ENCODE measurements around the gene NHLRC4. TPM values are rescaled to one million over a fixed set of nuclear protein-coding genes. Genes with fewer than 3 reads are reported as not detected.

NHLRC4 gene
- total and polyA plus RNA-seq, 2 of the 4 experiments (the other 2 are of a cell fraction), result 0.72 to 0.84 TPM

DNA sequence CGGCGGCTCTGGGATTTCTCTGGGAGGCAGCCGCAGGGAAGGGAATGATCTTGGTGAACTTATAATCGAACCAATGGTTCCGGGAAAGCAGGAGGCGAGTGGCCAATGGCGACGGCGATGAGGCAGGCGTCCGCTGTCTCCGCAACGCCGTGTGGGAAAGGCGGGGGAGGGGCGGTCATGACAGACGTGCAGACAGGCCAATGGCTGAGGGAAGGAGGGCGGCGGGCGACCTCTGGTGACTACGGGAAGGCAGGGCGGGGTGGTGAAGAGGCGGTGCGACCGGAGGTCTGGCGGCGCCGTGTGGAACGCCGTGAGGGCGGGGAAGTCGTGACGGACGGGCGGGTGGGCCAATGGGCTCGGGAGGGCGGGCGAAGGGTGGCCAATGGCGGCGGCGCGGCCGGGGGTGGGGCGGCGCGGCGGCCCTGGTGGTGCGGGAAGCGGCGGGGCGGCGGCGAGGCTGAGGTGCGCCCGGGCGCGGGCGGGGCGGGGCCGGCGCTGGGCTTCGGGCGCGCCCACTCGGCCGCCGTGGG is 22.9 kb downstream of the NHLRC4 start, which contains the start of gene RAB40C (continued):
- TF ChIP-seq CEBPB (IDR thresholded peaks at IDR 0.05; ENCODE audit: low read depth, low read length), result no peak
- no peak for TF ChIP-seq NFE2L2 (IDR thresholded peaks at IDR 0.05; ENCODE audit: low read depth, low read length)

DNA sequence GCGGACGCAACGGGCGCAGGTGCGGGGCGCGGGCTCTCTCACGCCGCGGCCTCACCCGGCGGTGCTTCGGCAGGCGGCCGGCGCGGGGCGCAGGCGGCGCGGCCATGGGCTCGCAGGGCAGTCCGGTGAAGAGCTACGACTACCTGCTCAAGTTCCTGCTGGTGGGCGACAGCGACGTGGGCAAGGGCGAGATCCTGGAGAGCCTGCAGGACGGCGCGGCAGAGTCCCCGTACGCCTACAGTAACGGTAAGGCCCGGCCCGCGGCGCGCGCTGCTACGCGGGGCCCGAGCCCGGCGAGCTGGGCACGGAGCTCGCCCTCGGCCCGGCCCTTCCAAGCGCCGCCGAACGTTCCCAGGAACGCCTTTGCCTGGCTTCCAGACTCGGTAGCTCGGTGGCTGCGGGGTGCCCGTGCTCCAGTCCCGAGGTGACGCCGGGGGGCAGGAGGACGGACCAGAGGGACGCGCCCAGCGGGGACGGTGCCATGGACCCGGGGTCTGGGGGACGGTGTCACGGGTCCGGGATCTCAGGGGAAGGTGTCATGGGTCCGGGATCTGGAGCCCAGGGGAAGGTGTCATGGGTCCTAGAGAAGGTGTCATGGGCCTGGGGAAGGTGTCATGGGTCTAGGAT is 23.5 kb downstream of the NHLRC4 start:
- H3K9ac ChIP-seq (ENCODE audit: low read depth, low read length), result peak overlapping the region; percentile 74
- H3K23ac ChIP-seq (ENCODE audit: low read depth, low read length), result peak overlapping the region; percentile 92
- no peak overlapping the region for H2BK20ac ChIP-seq (ENCODE audit: low read depth, low read length)
- peak overlapping the region; percentile 76 for H3K14ac ChIP-seq (replicated peaks; ENCODE audit: low read depth, low read length)
- H3K4me3 ChIP-seq (ENCODE audit: insufficient read depth, low read depth, low read length), result peak overlapping the region; percentile 98
- peak overlapping the region; percentile 67 for H2AK5ac ChIP-seq (ENCODE audit: low read depth, low read length)
- DNase-seq (peak; percentile 47), ATAC-seq (ENCODE audit: low read depth) (peak; percentile 10)
- H3K4me2 ChIP-seq (ENCODE audit: low read depth, low read length), result peak overlapping the region; percentile 95
- H3K27ac ChIP-seq (ENCODE audit: insufficient read depth, low read length), result peak overlapping the region; percentile 38
- peaks cover 52% of the 10 kb centered on the region for H4K20me1 ChIP-seq (ENCODE audit: insufficient read depth, low read length)
- peak overlapping the region; percentile 28 to 69; a peak in 2 of 4 replicates for H4K8ac ChIP-seq (ENCODE audit: low read depth in 2 of 2, low read length in 2 of 2)
- ChIA-PET CTCF (interaction anchor here (0.8 kb wide), 1 partner anchor 11 kb away, joined by 3 read pairs; no protein-coding TSS in a partner anchor), POLR2A (ENCODE audit: unreplicated experiment) (no interaction called here)
- H3K79me1 ChIP-seq (ENCODE audit: low read depth in 1 of 2, low read length in 2 of 2), result peaks cover 25 to 77% of the 10 kb centered on the region in 2 experiments; a peak in 3 of 4 replicates
- H2BK15ac ChIP-seq (ENCODE audit: low read depth, low read length), result no peak overlapping the region
- H3K27me3 ChIP-seq (ENCODE audit: control insufficient read depth, insufficient read depth, low read length), result no peaks in the 10 kb centered on the region
- H3K56ac ChIP-seq (ENCODE audit: extremely low read depth, insufficient read depth, low read length), result peak overlapping the region; percentile 31; the same call in 1 of the 2 replicates
- dilution Hi-C loops (cut with HindIII; ENCODE audit: low sequenced_read_pairs, unreplicated experiment) (no loop called here), in situ Hi-C loops (cut with MboI; ENCODE audit: low sequenced_read_pairs) (no loop called here), intact Hi-C loops (cut with micrococcal nuclease) (no loop called here)
- H4K91ac ChIP-seq (ENCODE audit: insufficient read depth, low read depth, low read length), result peak overlapping the region; percentile 87
- H3K18ac ChIP-seq (ENCODE audit: low read depth, low read length), result no peak overlapping the region
- H3K4me1 ChIP-seq (ENCODE audit: control insufficient read depth, insufficient read depth, low read length), result peaks cover 18% of the 10 kb centered on the region
- H3K9me3 ChIP-seq (ENCODE audit: control insufficient read depth, insufficient read depth, low read length), result no peaks in the 10 kb centered on the region
- BruUV-seq (replicated peaks), result no TSS peak
- peak overlapping the region; percentile 82 for H3K4ac ChIP-seq (ENCODE audit: low read depth, low read length)
- H2AK9ac ChIP-seq (replicated peaks; ENCODE audit: low read depth, low read length, poor library complexity), result peak overlapping the region; percentile 95
- H2BK120ac ChIP-seq (ENCODE audit: low read depth, low read length), result no peak overlapping the region; the same call in 1 of the 2 replicates
- H2BK5ac ChIP-seq (ENCODE audit: low read depth, low read length, poor library complexity, severe bottlenecking), result peak overlapping the region; percentile 64
- H3K36me3 ChIP-seq (ENCODE audit: control insufficient read depth, insufficient read depth, low read length), result 0 out of 2 replicates have a peak, but pooled peaks cover 2% of the 10 kb centered on the region
- H4K5ac ChIP-seq (ENCODE audit: low read depth, low read length), result no peak overlapping the region
- WGBS, 2 experiments (ENCODE audit: extremely low coverage in 2 of 2, insufficient read length in 1 of 2), result 1% methylated on average over 65 of the region's 71 CpGs; no CpG with 5 or more reads in 1 of the 2 experiments
- peaks cover 17% of the 10 kb centered on the region; the same call in 1 of the 2 replicates for H3K9me1 ChIP-seq (ENCODE audit: insufficient read depth, low read length)
- peak overlapping the region; percentile 94 for H2AFZ ChIP-seq (replicated peaks; ENCODE audit: low read length, poor library complexity)
- TF ChIP-seq, protein P1, sequence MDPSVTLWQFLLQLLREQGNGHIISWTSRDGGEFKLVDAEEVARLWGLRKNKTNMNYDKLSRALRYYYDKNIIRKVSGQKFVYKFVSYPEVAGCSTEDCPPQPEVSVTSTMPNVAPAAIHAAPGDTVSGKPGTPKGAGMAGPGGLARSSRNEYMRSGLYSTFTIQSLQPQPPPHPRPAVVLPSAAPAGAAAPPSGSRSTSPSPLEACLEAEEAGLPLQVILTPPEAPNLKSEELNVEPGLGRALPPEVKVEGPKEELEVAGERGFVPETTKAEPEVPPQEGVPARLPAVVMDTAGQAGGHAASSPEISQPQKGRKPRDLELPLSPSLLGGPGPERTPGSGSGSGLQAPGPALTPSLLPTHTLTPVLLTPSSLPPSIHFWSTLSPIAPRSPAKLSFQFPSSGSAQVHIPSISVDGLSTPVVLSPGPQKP (IDR thresholded peaks at IDR 0.05; ENCODE audit: borderline replicate concordance, low read depth, low read length), result no peak
- TF ChIP-seq MXI1 (IDR thresholded peaks at IDR 0.05; ENCODE audit: borderline replicate concordance, low read depth, low read length) (peak; percentile 48; the same call in 1 of the 2 replicates), CHD1 (IDR thresholded peaks at IDR 0.05; ENCODE audit: low read depth, low read length) (no peak), FOS (IDR thresholded peaks at IDR 0.05; ENCODE audit: low read depth, low read length) (peak; percentile 24; the same call in 1 of the 2 replicates), MAZ (IDR thresholded peaks at IDR 0.05; ENCODE audit: borderline replicate concordance, low read depth, low read length) (0 out of 2 replicates have a peak, but pooled peaks have one; percentile 18), RCOR1 (IDR thresholded peaks at IDR 0.05; ENCODE audit: insufficient replicate concordance, low read length) (no peak), USF2 (IDR thresholded peaks at IDR 0.05; ENCODE audit: low read depth, low read length) (no peak), RFX5 (IDR thresholded peaks at IDR 0.05; ENCODE audit: low read depth, low read length) (no peak), MAFK (IDR thresholded peaks at IDR 0.05; ENCODE audit: low read depth, low read length) (no peak)
